GM19035 (cell line): Measurements from ENCODE around the gene ATP8B3.

Source experiments
- ATAC-seq: cut with Tn5 transposase; IDR thresholded peaks from one replicate; pipeline ENCODE4 v1.9.1; 2021; ENCODE audit not compliant: unreplicated experiment

ATP8B3 gene

DNA sequence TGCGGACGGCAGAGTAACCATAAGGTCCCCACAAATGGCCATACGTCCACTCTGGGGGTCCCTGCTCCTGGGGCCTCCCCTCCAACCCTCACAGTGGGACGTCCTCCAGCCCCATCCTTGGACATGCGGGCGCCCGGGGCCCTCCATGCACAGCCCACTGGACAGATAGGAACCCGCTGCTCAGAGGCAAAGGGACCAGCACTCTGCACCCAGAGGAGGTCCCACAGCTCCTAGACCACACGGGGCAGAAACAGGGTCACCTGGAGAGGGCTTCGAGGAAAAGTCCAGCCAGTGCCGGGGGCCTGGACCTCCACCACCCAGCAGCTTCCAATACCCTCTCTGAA lies 25.1 kb upstream of the ATP8B3 start:
- no peak for ATAC-seq

DNA sequence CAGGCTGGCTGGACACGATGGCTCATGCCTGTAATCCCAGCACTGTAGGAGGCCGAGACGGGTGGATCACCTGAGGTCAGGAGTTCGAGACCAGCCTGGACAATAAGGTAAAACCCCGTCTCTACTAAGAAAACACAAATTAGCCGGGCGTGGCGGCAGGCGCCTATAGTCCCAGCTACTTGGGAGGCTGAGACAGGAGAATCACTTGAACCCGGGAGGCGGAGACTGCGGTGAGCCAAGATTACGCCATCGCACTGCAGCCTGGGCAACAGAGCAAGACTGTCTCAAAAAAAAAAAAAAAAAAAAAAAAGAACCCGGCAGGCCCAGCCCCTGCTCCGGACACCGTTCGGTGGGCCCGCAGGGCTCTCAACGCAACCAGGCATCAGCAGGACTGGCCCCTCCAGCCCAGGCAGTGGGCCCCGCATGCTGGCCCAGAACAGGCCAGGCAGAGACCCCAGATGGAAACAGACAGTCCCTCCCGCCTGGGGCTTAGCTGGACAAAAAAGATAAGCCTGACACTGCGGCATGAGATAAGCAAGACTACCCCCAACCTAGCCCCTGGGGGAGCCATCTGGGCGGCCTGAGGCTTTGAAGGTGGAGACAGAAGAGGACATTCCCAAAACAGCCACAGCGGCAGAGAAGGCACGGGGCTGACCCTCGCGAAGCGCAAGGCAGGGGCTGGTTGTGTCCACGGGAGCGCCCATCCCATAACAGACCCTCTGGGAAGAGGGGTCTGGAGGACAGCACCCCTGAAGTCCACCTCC lies 24.6 kb upstream of the ATP8B3 start:
- ATAC-seq, result no peak

DNA sequence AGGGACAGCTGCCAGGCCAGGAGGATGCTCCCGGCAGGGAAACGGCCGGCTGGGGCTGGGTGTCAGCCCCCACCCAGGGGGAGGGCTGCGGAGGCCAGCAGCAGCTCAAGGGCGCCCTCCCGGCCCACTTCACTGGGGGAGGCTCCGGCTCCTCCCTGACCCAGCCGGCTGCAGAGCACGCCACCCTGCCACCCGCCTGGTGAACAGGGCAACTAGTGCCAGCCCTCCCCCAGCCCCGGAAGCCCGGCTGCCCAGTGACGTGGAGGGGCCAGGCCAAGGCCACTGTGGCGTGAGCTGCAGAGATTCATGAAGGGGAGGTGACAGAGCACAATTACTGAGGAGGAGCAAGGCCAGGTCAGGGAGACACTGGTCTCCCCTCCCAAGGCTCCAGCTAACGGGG lies 21.5 kb upstream of the ATP8B3 start:
- no peak for ATAC-seq

DNA sequence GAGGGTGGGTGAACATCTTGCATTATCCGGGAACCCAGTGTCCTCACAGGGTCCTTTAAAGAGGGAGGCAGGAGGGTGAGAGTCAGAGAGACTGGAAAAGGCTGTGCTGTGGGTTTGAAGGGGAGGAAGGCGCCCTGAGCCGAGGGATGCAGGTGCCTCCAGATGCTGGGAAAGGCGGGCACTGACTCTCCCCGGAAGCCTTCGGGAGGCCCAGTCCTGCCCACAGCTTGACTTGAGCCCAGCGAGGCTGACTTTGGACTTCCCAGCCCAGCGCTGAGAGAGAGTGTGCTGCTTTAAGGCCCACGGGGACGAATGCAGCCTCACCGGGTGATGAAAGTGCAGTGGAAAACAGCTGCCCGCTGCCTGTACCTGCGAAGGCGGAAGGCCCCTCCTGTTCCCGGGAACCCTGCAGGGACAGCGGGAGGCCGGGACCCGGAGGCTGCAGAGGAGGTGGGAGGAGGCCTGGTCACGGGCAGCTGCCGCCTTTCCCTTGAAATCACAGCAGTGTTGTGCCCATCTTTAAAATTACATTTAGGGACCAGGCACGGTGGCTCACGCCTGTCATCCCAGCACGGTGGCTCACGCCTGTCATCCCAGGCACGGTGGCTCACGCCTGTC lies 20.1 kb upstream of the ATP8B3 start:
- ATAC-seq, result no peak

DNA sequence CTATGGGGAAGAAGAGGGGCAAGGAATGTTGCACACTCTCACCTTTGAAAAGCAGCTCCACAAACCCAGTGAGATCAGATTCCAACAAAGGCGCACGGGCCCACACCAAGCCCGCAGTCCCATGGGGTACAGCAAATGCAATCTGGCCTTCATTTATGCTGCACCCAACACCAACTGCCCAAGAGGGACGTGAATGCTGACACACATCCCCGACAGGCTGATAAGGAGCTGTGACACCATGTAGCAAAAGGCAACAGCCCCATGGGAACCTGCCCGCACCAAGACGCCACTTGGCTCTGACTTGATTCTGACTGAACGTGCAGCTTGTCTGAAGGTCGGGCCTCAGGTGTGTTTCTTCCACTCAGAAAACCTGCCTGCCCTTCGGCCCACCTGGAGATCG lies 18.9 kb upstream of the ATP8B3 start:
- ATAC-seq, result no peak

DNA sequence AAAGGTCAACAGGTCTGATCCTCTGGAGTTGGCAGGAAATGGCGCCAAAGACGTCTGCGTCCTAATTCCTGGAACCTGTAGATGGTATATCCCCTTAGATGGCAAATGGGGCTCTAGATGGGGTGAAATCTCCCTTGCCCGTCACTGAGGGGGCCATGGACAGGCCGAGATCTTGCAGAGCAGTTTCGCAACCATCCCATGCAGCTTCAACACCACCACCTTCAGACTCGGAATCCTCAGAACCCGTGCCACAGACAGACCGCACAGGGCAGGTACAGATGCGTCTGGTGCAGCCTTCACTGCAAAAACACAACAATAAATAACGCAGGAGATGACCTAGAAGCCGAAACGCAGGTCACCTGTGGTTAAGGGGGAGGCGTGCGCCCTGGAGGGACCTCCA lies 18.5 kb upstream of the ATP8B3 start:
- no peak for ATAC-seq

DNA sequence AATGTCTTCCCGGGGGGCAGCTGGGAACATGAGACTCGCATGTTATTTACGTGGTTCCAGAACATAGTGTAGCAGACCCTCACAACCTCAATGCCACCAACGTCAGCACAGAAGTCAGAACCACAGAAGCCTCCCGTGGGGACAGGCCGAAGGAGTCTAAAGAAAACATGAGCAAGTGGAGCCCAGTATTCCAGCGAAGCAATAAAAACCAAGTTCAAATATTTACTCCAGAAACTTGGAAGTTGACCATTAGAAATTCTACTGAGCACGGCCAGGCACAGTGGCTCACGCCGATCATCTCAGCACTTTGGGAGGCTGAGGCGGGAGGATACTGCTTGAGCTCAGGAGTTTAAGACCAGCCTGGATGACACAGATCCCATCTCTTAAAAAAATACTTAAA lies 17.9 kb upstream of the ATP8B3 start:
- no peak for ATAC-seq

DNA sequence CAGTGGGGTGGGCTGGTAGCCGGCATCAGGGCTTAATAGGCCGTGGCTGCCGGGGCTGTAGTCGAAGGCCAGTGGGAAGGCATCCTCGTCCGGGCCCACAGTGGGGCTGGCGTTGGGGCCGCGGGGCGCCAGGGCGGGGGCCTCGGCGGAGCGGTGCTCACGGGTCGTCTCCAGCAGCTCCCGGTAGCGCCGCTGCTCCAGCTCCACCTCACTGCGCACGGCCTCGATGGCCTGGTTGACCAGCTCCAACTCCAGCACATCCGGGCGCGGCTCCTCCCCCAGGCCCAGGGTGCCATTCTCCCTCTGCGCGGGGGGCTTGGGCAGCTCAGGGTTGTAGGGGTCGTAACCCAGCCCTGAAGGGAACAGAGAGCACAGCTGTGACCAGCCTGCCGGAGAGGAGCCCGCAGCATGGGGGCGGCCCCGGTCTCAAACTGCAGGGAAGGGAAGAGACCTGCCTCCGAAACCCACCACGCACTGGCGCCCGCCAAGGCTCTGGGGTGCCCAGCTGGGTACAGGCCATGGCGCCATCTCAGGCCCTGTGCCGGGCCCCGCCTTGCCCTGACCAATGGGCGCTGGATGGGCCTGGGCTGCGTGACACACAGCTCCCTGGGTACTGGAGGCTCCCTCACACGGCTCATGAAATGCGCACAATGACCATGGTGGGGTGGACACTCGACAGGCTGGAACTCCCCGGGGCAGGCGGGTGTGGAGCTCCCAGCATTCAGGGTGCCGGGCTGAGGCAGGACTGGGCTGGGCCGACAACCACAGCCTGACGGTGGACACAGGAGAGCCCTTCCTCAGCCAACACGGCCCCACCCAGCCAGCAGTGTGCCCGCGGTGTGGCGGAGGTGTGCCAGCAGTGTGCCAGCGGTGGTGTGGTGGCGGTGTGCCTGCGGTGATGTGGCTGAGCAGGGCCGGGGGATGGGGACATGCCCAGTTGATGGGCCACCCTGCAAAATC lies 16.5 kb upstream of the ATP8B3 start:
- ATAC-seq, result no peak

DNA sequence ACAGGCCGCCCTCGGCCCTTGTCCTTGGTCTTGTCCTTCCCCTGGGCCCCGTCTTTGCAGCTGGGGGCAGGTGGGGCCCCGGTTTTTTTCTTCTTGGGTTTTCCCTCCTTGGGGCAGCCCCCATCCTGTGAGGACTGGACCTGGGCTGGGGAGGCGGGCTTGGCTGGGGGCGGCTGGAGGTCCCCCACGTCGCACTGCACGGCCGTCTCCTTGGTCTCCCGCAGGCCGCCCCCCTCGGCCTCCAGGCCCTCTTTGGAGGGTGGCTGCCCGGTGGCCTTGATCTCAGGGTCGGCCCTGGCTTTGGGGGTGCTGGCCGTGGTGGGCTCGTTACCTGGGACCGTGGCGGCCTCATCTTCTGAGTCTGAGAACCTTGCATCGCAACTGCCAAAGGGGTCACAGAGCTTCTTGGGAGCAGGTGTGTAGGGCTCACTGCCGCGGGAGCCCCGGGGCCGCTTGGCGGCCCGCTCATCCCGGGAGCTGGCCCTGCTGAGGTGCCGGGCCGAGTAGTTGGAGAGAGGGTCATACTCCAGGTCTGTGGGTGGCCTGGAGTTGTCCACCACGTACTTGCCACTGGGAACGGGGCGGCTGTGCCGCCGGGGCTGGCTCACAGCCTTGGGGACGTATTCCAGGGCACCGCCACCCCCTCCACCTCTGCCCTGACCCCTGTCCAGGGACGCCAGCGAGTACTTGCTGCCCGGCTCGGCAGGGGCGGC lies 15.6 kb upstream of the ATP8B3 start:
- ATAC-seq, result no peak

DNA sequence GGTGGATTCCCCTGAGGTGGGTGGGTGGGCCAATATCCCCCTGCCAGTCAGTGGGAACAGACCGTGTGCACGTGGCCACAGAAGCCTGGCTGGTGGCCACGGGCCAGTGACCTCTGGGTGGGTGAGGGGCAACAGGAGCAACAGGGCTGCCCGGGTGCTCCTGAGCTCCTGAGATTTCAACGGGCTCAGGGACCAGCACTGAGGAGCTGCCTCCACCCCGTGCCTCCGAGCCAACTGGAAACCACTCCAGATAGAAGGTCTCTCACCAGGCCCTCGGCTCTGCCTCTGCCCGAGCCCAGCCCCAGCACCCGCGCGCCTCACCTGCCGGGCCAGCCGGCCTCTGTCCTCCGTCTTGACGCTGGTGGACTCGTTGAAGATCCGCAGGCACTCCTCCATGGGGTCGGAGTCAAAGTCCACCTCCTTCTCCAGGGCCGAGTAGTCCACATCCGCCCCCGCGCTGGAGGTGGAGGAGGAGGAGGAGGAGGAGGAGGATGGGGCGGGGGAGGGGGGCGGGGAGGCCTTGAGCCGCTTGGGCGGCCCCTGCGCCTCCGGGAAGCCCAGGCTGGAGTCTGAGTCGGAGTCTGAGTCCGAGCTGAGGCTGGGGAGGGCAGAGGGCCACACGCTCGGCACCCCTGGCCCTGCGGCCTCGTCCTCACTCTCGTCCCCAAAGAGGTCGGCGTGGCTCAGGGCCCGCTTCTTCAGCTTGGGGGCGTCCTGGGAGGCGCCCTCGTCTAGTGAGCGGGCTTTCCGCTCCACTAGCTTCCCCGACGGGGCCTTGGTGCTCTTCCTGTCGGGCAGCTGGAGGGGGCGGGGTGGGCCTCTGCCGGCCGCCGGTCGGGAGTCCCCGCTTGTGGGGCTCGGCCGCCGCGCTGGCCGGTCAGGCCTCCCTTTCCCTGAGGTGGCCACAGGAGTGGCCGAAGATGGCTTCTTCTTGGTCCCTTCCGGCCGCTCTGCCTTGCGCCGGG lies 14.8 kb upstream of the ATP8B3 start:
- ATAC-seq, result no peak

DNA sequence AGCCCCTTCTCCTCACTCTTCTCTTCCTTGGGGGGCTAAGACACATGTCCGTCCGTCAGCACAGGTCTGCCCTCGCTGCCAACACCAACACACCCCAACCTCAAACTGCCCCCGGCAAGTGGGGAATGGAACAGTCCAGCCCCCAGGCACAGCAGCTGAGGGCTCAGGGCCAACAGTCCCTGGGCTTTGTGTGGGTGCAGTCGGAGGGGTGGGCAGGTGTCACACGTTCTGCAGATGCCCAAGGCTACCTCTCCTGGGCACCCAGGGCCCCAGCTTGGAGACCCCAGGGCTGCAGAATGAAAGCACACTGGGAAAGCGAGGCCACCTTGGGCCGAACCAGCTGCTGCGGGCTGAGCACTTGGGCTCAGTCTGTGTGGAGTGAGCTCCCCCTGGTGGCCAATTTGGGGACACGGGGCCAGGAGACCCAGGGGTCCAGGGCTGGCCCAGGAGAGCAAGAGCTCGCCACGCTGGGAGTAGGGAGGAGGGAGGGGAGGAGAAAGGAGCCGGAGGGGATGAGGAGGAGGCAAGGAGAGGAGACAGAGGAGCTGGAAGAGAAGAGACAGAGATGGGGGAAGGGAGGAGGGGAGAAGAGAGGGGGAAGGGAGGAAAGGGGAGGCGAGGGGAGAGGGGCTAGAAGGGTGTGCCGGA lies 14.0 kb upstream of the ATP8B3 start:
- ATAC-seq, result no peak

DNA sequence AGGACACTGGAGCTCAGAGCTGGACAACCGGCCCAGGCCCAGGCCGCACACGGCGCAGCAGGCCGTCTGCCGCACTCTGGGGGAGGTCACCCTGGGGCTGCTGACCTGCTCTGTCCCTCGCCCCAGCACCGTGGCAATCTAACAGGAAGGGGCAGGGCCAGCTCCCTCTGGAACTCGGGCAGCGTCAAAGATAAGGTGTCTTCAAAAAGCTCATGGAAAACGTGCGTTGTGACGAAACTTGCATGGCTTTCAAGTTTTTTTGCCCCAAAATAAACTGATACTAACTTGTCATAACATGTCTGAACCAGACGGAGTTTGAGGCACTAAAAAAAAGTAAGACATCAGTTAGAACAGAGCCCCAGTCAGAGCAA lies 12.2 kb upstream of the ATP8B3 start:
- ATAC-seq, result no peak

DNA sequence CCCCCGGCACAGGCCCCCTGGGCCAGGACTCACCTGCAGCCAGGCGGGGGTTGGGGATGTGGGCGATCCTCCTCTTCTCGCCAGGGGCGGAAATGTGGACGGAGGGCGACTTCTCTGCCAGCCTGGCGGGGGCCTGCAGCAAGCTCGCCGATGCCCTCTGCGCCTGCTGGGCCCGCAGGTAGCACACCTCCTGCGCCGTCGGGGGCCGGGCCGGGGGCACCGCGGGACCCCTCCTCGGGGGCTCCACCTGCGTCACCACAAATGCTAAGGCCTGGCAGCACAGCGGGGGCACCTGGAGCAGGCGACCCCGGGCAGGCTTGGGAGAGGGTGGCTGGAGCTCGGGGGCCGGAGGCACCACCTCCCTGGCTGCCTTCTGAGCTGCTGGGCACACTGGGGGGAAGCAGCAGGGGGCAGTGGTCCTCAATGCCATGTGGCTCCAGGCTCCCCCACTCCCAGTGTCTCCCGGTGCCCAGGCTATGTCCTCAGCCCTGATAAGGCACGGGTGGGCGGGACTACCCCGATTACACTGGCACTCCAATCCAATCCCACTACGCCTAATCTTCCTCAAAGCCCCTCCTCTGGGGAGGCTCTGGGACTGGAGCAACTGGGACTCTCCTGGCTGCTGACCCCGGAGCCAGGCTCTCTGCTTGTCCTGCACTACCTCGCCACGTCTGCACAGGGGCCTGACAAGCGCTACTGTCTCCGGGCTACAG lies 11.6 kb upstream of the ATP8B3 start:
- ATAC-seq, result no peak

DNA sequence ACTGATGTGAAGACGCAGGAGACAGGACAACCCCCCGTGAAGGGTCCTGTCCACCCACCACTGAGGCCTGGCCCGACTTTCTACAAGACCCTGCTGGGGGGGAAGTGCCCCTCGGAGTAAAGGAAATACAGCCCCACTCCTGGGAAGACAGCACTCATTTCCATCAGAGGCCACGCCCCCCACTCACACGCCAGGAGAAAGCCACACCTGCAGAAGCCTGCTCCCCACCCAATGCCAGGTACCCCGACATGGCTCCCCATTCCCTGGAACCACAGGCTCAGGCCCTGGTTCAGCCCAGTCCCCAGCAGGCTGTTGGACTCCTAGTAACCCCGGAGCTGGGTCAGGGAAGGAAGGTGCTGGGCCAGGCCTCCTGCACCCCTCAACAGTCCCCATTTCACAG lies 10.9 kb upstream of the ATP8B3 start:
- ATAC-seq, result no peak

DNA sequence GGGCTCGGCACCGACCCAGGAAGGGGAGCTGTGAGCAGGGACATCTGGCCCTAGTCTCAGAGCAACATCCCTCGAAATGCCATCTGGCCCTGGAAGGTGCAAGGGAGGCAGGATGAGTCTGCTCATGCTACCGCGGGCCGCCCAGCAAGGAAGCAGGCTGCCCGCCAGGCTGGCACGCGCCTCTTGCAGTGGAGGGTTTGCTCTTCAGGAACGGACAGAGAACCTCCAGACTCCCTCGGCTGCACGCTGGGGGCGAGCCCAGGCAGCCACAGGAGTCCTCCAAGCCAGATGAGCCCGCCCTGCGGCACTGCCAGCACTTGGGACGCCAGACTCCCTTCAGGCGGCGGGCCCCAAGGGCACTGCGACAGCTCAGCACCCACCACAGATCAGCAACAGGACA lies 10.1 kb upstream of the ATP8B3 start:
- ATAC-seq, result no peak

DNA sequence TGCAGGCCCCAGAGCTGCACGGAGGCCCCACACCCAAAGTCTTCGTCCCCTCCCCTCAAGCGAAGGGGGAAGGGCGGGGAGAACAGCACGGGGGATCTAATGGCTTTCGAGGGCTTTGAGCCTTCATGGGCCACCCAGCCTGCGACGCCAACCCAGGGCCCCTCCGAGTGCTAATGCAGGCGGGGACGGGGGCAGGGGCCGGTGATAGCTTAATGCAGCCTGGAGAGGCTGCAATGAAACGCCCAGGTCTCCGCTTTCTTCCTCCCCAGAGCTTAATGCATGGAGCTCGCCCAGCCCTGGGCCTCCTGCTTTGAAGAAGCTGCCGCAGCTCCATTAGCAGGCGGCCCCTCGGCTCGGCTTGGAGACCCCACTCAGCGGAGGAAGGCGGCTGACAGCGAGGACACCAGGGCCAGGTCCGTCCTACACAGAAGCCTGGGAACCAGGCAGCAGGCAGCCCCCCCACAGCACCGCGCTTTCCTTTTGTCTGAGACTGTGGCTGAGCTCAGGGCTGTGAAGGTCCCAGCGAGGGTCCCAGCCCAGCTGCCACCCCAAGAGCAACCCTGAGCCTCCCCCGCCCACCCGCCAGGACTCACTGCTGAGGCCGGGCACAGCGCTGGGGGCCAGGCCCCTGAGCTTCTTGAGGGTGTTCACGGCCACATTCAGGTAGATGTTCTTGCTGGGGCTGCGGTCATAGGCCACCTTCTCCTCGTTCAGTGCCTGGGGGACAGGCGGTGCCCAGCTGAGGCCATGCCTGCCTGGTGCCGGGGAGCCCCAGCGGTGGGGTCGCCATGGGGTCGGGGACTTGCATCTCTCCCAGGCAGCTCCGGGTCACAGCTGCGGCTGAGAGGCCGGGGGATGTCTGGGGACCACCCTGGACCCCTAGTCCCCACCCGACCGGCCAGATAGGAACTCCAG lies 7.5 kb upstream of the ATP8B3 start:
- no peak for ATAC-seq

DNA sequence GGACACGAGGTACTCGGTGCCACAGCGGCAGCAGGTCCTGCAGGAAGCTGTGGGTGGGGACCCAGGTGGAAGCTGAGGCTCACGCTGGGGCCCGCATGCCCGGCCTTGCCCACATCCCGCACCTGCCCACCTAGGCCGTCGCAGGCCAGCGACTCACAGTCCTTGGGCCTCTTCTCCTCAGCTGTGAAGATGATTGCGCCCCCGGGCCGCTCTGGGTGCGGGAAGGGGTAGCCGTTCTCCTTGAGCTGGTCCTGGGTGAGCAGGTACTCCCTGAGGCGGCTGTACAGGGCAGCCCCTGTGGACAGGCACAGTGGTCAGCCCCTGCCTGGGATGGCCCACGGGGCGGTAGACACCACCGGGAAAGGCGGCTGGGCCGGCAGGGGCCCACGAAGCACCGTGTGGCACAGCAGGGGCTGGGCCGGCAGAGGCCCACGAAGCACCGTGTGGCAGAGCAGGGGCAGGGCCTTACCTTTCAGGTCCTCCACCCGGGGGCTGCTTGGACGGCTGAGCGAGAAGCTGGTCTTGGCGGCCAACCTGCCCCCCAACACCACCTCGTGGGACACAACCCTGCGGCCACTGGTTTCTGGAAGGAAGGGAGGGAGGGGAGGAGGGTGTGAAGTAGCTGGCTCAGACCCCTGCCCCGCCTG lies 6.6 kb upstream of the ATP8B3 start:
- no peak for ATAC-seq
